K562 (cell line): ENCODE results near the gene CNN3. TPM values are rescaled to one million over a fixed set of nuclear protein-coding genes. Genes with fewer than 3 reads are reported as not detected.

ENCODE experiments used
- ATAC-seq: fragments of 200-7000 bp; cut with Tn5 transposase; 3 replicates; pipeline ENCODE4 v1.9.1; 2020; ENCODE audit warnings: moderate library complexity
- BruUV-seq: library from RNA; stranded (reverse); fragments of 400-500 nt; replicated peaks from 2 replicates; lab custom pipeline; 2021; lab: Mats Ljungman, UMichigan
- CTCF ChIA-PET: fragments of 300-600 bp; formaldehyde crosslinking; extraction: SDS; loops from one replicate; lab custom pipeline; 2021; ENCODE audit warnings: low intra/inter-chr PET ratio; lab: Yijun Ruan, JAX
- POLR2A ChIA-PET: fragments of 300-600, 350-650 bp; sonication (Branson Sonifier 250); formaldehyde crosslinking; extraction: SDS; loops from one replicate; lab custom pipeline; 2021; ENCODE audit warnings: antibody characterized with exemption, inconsistent platforms; lab: Yijun Ruan, JAX
- DNase-seq, 4 experiments: peaks; one replicate each; pipeline versions ENCODE4 v3.0.0 to v3.0.0-alpha.2; 2011 to 2018; ENCODE audit warnings: low spot score in 3 of 4, mixed read lengths in 3 of 4; ENCODE audit errors: extremely low read depth in 1 of 4
- FAIRE-seq: peaks from 2 replicates; lab custom pipeline; 2011; peaks lifted over from hg19 to GRCh38; lab: Jason Lieb, UNC
- H2AFZ ChIP-seq: 2 replicates; pipeline ENCODE4 v1.6.0; 2011; ENCODE audit warnings: low read depth, low read length, control low read depth, inconsistent platforms
- H3K27ac ChIP-seq: fragments of 200-600 bp; 3 replicates; pipeline ENCODE4 v1.8.0; 2011; ENCODE audit warnings: low read depth, mild to moderate bottlenecking, control low read depth, inconsistent platforms, low read length, moderate library complexity, mixed read lengths; ENCODE audit errors: extremely low read depth
- H3K27me3 ChIP-seq, 2 experiments: fragments of 300-600 bp in 1 of 2; 2 replicates in 1 of 2; 3 replicates in 1 of 2; pipeline versions ENCODE4 v1.6.0 to v1.8.0; 2011; ENCODE audit warnings: inconsistent platforms in 2 of 2, low read length in 2 of 2, mild to moderate bottlenecking in 1 of 2, mixed read lengths in 1 of 2, moderate library complexity in 1 of 2; ENCODE audit not compliant: control insufficient read depth in 2 of 2, insufficient read depth in 2 of 2
- H3K36me3 ChIP-seq: fragments of 300-600 bp; 3 replicates; pipeline ENCODE4 v1.8.0; 2011; ENCODE audit warnings: mild to moderate bottlenecking, low read length, inconsistent platforms; ENCODE audit not compliant: control insufficient read depth, insufficient read depth
- H3K4me1 ChIP-seq, 2 experiments: fragments of 200-600 bp in 1 of 2; replicated peaks in 1 of 2; 2 replicates in 1 of 2; 3 replicates in 1 of 2; pipeline versions ENCODE4 v1.5.1 to v1.8.0; 2011; ENCODE audit warnings: inconsistent platforms in 2 of 2, low read length in 2 of 2, mild to moderate bottlenecking in 1 of 2, mixed read lengths in 1 of 2, moderate library complexity in 1 of 2; ENCODE audit not compliant: control insufficient read depth in 2 of 2, insufficient read depth in 2 of 2
- H3K4me2 ChIP-seq: 2 replicates; pipeline ENCODE4 v1.6.1; 2011; ENCODE audit warnings: low read length, control low read depth, inconsistent platforms, mixed read lengths; ENCODE audit not compliant: insufficient read depth
- H3K4me3 ChIP-seq: fragments of 200-600 bp; sonication (generic), shearing (Covaris generic); 2 replicates; pipeline ENCODE4 v1.5.1; 2016; ENCODE audit warnings: control low read depth, inconsistent platforms
- H3K79me2 ChIP-seq: fragments of 200-600 bp; 3 replicates; pipeline ENCODE4 v1.8.0; 2011; ENCODE audit warnings: low read length, inconsistent platforms; ENCODE audit not compliant: control insufficient read depth, insufficient read depth
- H3K9ac ChIP-seq, 2 experiments: 2 replicates each; pipeline versions ENCODE4 v1.6.0 to v1.6.1; 2011; ENCODE audit warnings: low read depth in 2 of 2, low read length in 2 of 2, control low read depth in 1 of 2, inconsistent platforms in 1 of 2, mild to moderate bottlenecking in 1 of 2, mixed read lengths in 1 of 2; ENCODE audit not compliant: insufficient read depth in 1 of 2
- H3K9me1 ChIP-seq: one replicate; pipeline ENCODE4 v1.6.0; 2011; ENCODE audit warnings: inconsistent platforms, mild to moderate bottlenecking, low read length, moderate library complexity; ENCODE audit not compliant: control insufficient read depth, insufficient read depth
- H3K9me3 ChIP-seq: replicated peaks from 2 replicates; pipeline ENCODE4 v1.5.1; 2011; ENCODE audit warnings: low read depth, low read length, inconsistent platforms; ENCODE audit not compliant: control insufficient read depth, insufficient read depth
- H4K20me1 ChIP-seq: replicated peaks from 2 replicates; pipeline ENCODE4 v1.6.1; 2011; ENCODE audit warnings: low read length, inconsistent platforms, mixed read lengths; ENCODE audit not compliant: control insufficient read depth, insufficient read depth
- ARID3A ChIP-seq: IDR thresholded peaks from 2 replicates; pipeline ENCODE4 v1.6.1; 2012; ENCODE audit warnings: low read depth, low read length, improper control_type of control experiment, borderline replicate concordance
- DNMT1 ChIP-seq: fragments of 450-650 bp; IDR thresholded peaks from 2 replicates; pipeline ENCODE4 v1.6.1; 2016; ENCODE audit warnings: antibody characterized with exemption, mild to moderate bottlenecking
- GABPA ChIP-seq: fragments of 200-800 bp; sonication (Bioruptor generic); conservative IDR thresholded peaks from 2 replicates; pipeline ENCODE4 v1.6.1; 2016; ENCODE audit warnings: low read depth, missing genetic modification characterization, missing compliant biosample characterization
- GABPB2 ChIP-seq: fragments of 250-450 bp; sonication (Bioruptor Pico); conservative IDR thresholded peaks from 2 replicates; pipeline ENCODE4 v1.5.1; 2021; ENCODE audit warnings: mild to moderate bottlenecking
- HOXB6 ChIP-seq: fragments of 250-450 bp; sonication (Bioruptor Pico); IDR thresholded peaks from 2 replicates; pipeline ENCODE4 v1.5.1; 2022; ENCODE audit warnings: mild to moderate bottlenecking, borderline replicate concordance
- IFI16 ChIP-seq: fragments of 250-450 bp; sonication (Bioruptor Pico); IDR thresholded peaks from 2 replicates; pipeline ENCODE4 v2.1.2; 2022; ENCODE audit warnings: mild to moderate bottlenecking, inconsistent platforms
- MITF ChIP-seq: IDR thresholded peaks from 2 replicates; pipeline ENCODE4 v1.6.1; 2014; ENCODE audit warnings: antibody characterized with exemption
- OTX1 ChIP-seq: fragments of 450-650 bp; formaldehyde crosslinking; IDR thresholded peaks from 2 replicates; pipeline ENCODE4 v1.4.0; 2022; ENCODE audit warnings: mild to moderate bottlenecking
- SIN3A ChIP-seq, 2 experiments: fragments of 150-350 bp in 1 of 2; IDR thresholded peaks; 2 replicates each; pipeline ENCODE4 v1.6.1; 2011 to 2016; ENCODE audit warnings: borderline replicate concordance in 2 of 2, low read depth in 2 of 2, low read length in 2 of 2, mild to moderate bottlenecking in 2 of 2, moderate library complexity in 2 of 2; ENCODE audit not compliant: control insufficient read depth in 1 of 2
- SMARCB1 ChIP-seq: IDR thresholded peaks from 2 replicates; pipeline ENCODE4 v1.6.1; 2011; ENCODE audit warnings: improper control_type of control experiment, low read depth; ENCODE audit not compliant: insufficient read length
- SMARCC2 ChIP-seq: fragments of 450-650 bp; IDR thresholded peaks from 2 replicates; pipeline ENCODE4 v1.6.1; 2017; ENCODE audit warnings: antibody characterized with exemption, moderate library complexity, mild to moderate bottlenecking, low read depth
- TCF3 ChIP-seq: sonication (generic); formaldehyde crosslinking; IDR thresholded peaks from 2 replicates; pipeline ENCODE4 v1.4.0; 2020; ENCODE audit warnings: mild to moderate bottlenecking, missing genetic modification reagents
- TRIM24 ChIP-seq, 2 experiments: fragments of 450-650 bp; IDR thresholded peaks; 2 replicates each; pipeline ENCODE4 v1.6.1; 2016
- U2AF1 ChIP-seq: fragments of 200-400 bp; formaldehyde crosslinking; optimal IDR thresholded peaks from 2 replicates; pipeline ENCODE3; 2017; ENCODE audit warnings: mild to moderate bottlenecking, low read depth, low read length, moderate library complexity
- ZNF398 ChIP-seq: fragments of 250-450 bp; sonication (Bioruptor Pico); IDR thresholded peaks from 2 replicates; pipeline ENCODE4 v1.8.0; 2021; ENCODE audit warnings: moderate library complexity, mild to moderate bottlenecking, inconsistent platforms
- WGBS: fragments of 100-300 bp; shearing (Covaris generic); methylation state at CpG from one replicate; pipeline ENCODE4 v1.1.6; 2016; ENCODE audit warnings: low coverage, mixed read lengths; ENCODE audit not compliant: insufficient coverage; ENCODE audit errors: missing lambda C conversion rate; 5-methylcytosine and 5-hydroxymethylcytosine counted together
- in situ Hi-C: fragments of 300-500 bp; cut with MboI; formaldehyde crosslinking; loops from 4 replicates; pipeline ENCODE4 v1.15.0; 2018; ENCODE audit warnings: inconsistent platforms, mixed read lengths
- intact Hi-C: fragments of 100-400 bp; cut with micrococcal nuclease; formaldehyde crosslinking; loops from 2 replicates; pipeline ENCODE4 v1.14.2; 2022
- polyA plus RNA-seq, 8 experiments: library from polyadenylated mRNA; depleted of rRNA in 4 of 8; stranded (reverse) in 5 of 8; unstranded in 3 of 8; fragments of >200 nt; fragmentation: Nextera tagmentation in 2 of 8; fragmentation: Illumina TruSeq in 1 of 8; extraction: Ambion mirVana in 2 of 8; extraction: Trizol in 1 of 8; gene quantifications; 2 replicates each; pipeline versions ENCODE4 v1.2.1 to v1.2.3, GENCODE V29; 2011 to 2014; ENCODE audit warnings: inconsistent platforms in 1 of 8, missing spikeins in 1 of 8
- total RNA-seq, 7 experiments: library from RNA; depleted of rRNA in 6 of 7; stranded (reverse); fragments of >200 nt in 6 of 7; fragmentation: Illumina TruSeq in 2 of 7; extraction: Trizol in 2 of 7; gene quantifications; 2 replicates each; pipeline versions ENCODE4 v1.2.1 to v1.2.3, GENCODE V29; 2011 to 2021; ENCODE audit warnings: low replicate concordance in 1 of 7
- TF ChIP-seq, protein P1 (sequence below): fragments of 250-450 bp; sonication (Bioruptor Pico); IDR thresholded peaks from 2 replicates; pipeline ENCODE4 v1.8.0; 2022; ENCODE audit warnings: moderate library complexity, mild to moderate bottlenecking, inconsistent platforms

Gene CNN3
- total and polyA plus RNA-seq, 9 of the 15 experiments (the other 6 are each of a cell fraction or from before 2014, with no cell fraction given), result 0.06 to 0.62 (median 0.18) TPM; not detected in 4

DNA sequence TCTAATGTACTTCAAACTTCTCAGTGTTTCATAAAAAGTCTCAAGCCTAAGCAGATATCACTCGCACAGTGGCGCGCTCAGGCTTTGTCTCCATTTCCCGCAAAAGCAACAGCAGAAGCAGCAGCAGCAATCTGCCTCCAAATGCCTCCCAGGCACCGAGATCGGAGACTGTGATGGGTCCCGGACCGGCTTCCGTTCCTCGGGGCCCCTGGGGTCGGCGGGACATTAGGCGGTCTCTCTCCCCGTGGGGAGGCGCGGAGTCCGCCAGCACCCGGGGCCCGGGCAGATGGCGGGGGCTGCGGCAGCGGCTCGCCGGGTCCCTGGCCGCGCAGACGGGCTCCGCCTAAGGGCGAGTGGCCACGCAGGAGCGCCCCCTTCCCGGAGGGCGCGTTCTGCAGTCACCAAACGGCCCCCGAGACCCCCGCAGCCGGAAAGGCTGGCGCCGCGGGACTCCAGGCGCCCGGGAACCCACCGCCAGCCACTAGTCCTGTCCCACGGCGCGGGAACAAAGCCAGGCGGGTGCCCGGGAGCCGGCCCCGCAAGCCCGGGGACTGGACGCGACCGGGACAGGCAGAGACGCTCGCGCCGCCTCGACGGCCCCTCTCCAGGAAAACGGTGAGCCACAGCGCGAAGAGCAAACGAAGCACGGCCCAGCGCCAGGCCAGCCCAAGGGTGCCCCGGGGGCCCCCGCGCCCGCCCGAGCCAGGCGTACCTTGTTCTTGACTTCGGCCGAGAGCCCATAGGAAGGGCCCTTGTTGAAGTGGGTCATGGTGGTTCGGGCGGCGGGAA, 590 bp downstream of the CNN3 start:
- H3K4me2 ChIP-seq, result no peak overlapping the region
- no peaks in the 10 kb centered on the region for H3K9me3 ChIP-seq
- DNase-seq (no peak), FAIRE-seq (no peak), ATAC-seq (no peak)
- no peaks in the 10 kb centered on the region for H3K79me2 ChIP-seq
- no peaks in the 10 kb centered on the region for H3K36me3 ChIP-seq
- H3K9me1 ChIP-seq, result no peaks in the 10 kb centered on the region
- H3K4me1 ChIP-seq, result peaks cover 0 to 15% of the 10 kb centered on the region in 2 experiments; a peak in 2 of 5 replicates
- POLR2A ChIA-PET, result no interaction called here
- intact Hi-C loops, result no loop called here
- WGBS, result 39% methylated on average over 52 of the region's 78 CpGs
- no peak overlapping the region for H3K27ac ChIP-seq
- CTCF ChIA-PET, result no interaction called here
- in situ Hi-C loops, result no loop called here
- peaks cover 16 to 34% of the 10 kb centered on the region in 2 experiments; a peak in 4 of 5 replicates for H3K27me3 ChIP-seq
- H4K20me1 ChIP-seq, result no peaks in the 10 kb centered on the region
- no peak overlapping the region for H2AFZ ChIP-seq
- no peak overlapping the region for H3K4me3 ChIP-seq
- BruUV-seq, result no TSS peak
- H3K9ac ChIP-seq, result no peak overlapping the region
- no peak for TF ChIP-seq TCF3 (CRISPR knock-in tag)
- TF ChIP-seq GABPB2, result no peak
- no peak for TF ChIP-seq IFI16 (CRISPR knock-in tag)
- TF ChIP-seq MITF, result no peak
- no peak for TF ChIP-seq U2AF1
- TF ChIP-seq ARID3A, result no peak
- no peak for TF ChIP-seq OTX1 (CRISPR knock-in tag)
- TF ChIP-seq, protein P1, sequence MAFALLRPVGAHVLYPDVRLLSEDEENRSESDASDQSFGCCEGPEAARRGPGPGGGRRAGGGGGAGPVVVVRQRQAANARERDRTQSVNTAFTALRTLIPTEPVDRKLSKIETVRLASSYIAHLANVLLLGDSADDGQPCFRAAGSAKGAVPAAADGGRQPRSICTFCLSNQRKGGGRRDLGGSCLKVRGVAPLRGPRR (CRISPR knock-in tag), result no peak
- no peak for TF ChIP-seq SMARCB1
- no peak for TF ChIP-seq HOXB6 (CRISPR knock-in tag)
- no peak for TF ChIP-seq DNMT1
- TF ChIP-seq SIN3A (IDR thresholded peaks at IDR 0.05; ENCODE audit: borderline replicate concordance in 2 of 2, control insufficient read depth in 1 of 2, low read depth in 2 of 2, low read length in 2 of 2), result no peak
- TF ChIP-seq ZNF398 (CRISPR knock-in tag), result no peak
- no peak for TF ChIP-seq GABPA
- TF ChIP-seq TRIM24 (IDR thresholded peaks at IDR 0.05), result no peak
- TF ChIP-seq SMARCC2, result no peak
